PC-3 (cell line): ENCODE measurements around the gene UNK. TPM values are rescaled to one million over a fixed set of nuclear protein-coding genes. Genes with fewer than 3 reads are reported as not detected.

Experiments used
- ATAC-seq: fragments of 200-7000 bp; cut with Tn5 transposase; 2 replicates; pipeline ENCODE4 v1.9.1; 2020; ENCODE audit warnings: mild to moderate bottlenecking, moderate library complexity
- BruUV-seq: library from RNA; stranded (reverse); fragments of 400-500 nt; replicated peaks from 2 replicates; lab custom pipeline; 2021; lab: Mats Ljungman, UMichigan
- CTCF ChIA-PET: fragments of 300-600 bp; sonication (Branson Sonifier 250); formaldehyde crosslinking; loops from one replicate; lab custom pipeline; 2022; ENCODE audit warnings: antibody characterized with exemption; lab: Charles Lee
- POLR2A ChIA-PET: fragments of 300-600 bp; sonication (Branson Sonifier 250); formaldehyde crosslinking; loops from one replicate; lab custom pipeline; 2022; ENCODE audit warnings: antibody characterized with exemption; ENCODE audit not compliant: unreplicated experiment; lab: Charles Lee
- DNase-seq: peaks from one replicate; pipeline ENCODE4 v3.0.0-alpha.2; 2015
- H2AFZ ChIP-seq: fragments of 300-600 bp; sonication (generic); 2 replicates; pipeline ENCODE4 v1.6.0; 2016; ENCODE audit warnings: antibody characterized with exemption, low read length
- H3F3A ChIP-seq: fragments of 300-600 bp; sonication (generic); one replicate; pipeline ENCODE4 v1.6.0; 2017; ENCODE audit warnings: antibody characterized with exemption, low read length, control low read depth, mild to moderate bottlenecking; ENCODE audit not compliant: unreplicated experiment
- H3K27ac ChIP-seq: fragments of 300-600 bp; sonication (generic); 2 replicates; pipeline ENCODE4 v1.5.1; 2016; ENCODE audit warnings: mild to moderate bottlenecking, low read length
- H3K27me3 ChIP-seq: fragments of 300-600 bp; sonication (generic); 2 replicates; pipeline ENCODE4 v1.6.1; 2016; ENCODE audit warnings: low read length, mixed read lengths
- H3K36me3 ChIP-seq: fragments of 300-600 bp; sonication (generic); 2 replicates; pipeline ENCODE4 v1.6.1; 2016; ENCODE audit warnings: low read depth, mixed run types, low read length, mixed read lengths
- H3K4me1 ChIP-seq: fragments of 300-600 bp; sonication (generic); 2 replicates; pipeline ENCODE4 v1.5.1; 2016; ENCODE audit warnings: low read length; ENCODE audit not compliant: insufficient read depth
- H3K4me2 ChIP-seq: fragments of 300-600 bp; sonication (generic); 2 replicates; pipeline ENCODE4 v1.6.0; 2016; ENCODE audit warnings: low read length
- H3K4me3 ChIP-seq: fragments of 300-600 bp; sonication (generic); 2 replicates; pipeline ENCODE4 v1.5.1; 2016; ENCODE audit warnings: mild to moderate bottlenecking, low read length, mixed read lengths
- H3K79me2 ChIP-seq: fragments of 300-600 bp; sonication (generic); 2 replicates; pipeline ENCODE4 v1.6.1; 2017; ENCODE audit warnings: low read length, mixed read lengths
- H3K9ac ChIP-seq: fragments of 300-600 bp; sonication (generic); 2 replicates; pipeline ENCODE4 v1.6.0; 2016; ENCODE audit warnings: mild to moderate bottlenecking, low read length
- H3K9me2 ChIP-seq: fragments of 300-600 bp; sonication (generic); replicated peaks from 2 replicates; pipeline ENCODE4 v1.6.1; 2016; ENCODE audit warnings: mixed run types, low read length, mixed read lengths
- H3K9me3 ChIP-seq: fragments of 300-600 bp; sonication (generic); 2 replicates; pipeline ENCODE4 v1.6.1; 2016; ENCODE audit warnings: low read length, mixed read lengths
- H4K20me1 ChIP-seq: fragments of 300-600 bp; sonication (generic); 2 replicates; pipeline ENCODE4 v1.6.1; 2016; ENCODE audit warnings: low read length, mixed read lengths
- EZH2 ChIP-seq: fragments of 300-600 bp; sonication (generic); IDR thresholded peaks from one replicate; pipeline ENCODE4 v1.6.1; 2017; ENCODE audit warnings: antibody characterized with exemption, mild to moderate bottlenecking, low read length; ENCODE audit not compliant: unreplicated experiment
- EZH2phosphoT487 ChIP-seq: fragments of 300-600 bp; sonication (generic); IDR thresholded peaks from 2 replicates; pipeline ENCODE4 v1.6.1; 2018; ENCODE audit warnings: mild to moderate bottlenecking, antibody characterized with exemption, low read length, borderline replicate concordance
- intact Hi-C: fragments of 100-400 bp; cut with micrococcal nuclease; formaldehyde crosslinking; loops from 2 replicates; pipeline ENCODE4 v1.9.0; 2023
- total RNA-seq: library from RNA; depleted of rRNA; stranded (reverse); fragments of >200 nt; gene quantifications from 2 replicates; pipeline ENCODE4 v1.2.3, GENCODE V29; 2014
- TF ChIP-seq, protein P1 (sequence below): fragments of 300-600 bp; sonication (generic); conservative IDR thresholded peaks from 2 replicates; pipeline ENCODE4 v1.5.1; 2017; ENCODE audit warnings: antibody characterized with exemption, low read depth, mild to moderate bottlenecking, low read length

UNK gene
- total RNA-seq, 1 experiment from 2014 or later = 21.8 TPM

DNA sequence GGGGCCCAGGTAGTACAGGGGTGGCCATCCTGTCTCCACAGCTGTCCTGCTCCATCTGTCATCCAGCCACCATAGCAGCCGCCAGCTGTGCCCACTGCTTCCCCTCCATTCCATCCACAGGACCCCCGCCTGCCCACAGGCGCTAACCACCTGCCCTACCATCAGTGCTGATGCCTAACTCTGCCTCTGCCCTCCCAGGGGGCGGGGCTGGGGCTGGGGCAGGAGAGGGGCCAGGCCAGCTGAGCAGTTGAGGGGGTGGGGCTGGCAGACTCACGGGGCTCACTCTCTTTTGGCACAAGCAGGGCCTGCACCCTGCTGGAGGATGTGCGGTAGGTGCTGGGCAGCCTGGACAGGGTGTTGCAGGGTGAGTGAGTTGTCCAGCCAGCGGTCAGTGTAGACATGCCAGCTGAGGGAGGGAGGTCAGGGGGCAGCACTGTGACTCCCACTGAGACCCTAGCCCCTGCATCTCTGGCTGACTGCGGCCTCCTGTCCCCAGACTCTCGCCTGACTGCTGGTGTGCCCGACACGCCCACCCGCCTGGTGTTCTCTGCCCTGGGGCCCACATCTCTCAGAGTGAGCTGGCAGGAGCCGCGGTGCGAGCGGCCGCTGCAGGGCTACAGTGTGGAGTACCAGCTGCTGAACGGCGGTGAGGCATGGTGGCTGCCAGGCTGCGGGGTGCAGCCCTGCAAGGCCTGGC lies 29.3 kb upstream of the UNK start:
- no peaks in the 10 kb centered on the region for H3F3A ChIP-seq
- H3K27ac ChIP-seq = no peak overlapping the region
- intact Hi-C loops = no loop called here
- POLR2A ChIA-PET = no interaction called here
- CTCF ChIA-PET = no interaction called here
- peaks cover 60% of the 10 kb centered on the region for H3K36me3 ChIP-seq
- TF ChIP-seq, protein P1, sequence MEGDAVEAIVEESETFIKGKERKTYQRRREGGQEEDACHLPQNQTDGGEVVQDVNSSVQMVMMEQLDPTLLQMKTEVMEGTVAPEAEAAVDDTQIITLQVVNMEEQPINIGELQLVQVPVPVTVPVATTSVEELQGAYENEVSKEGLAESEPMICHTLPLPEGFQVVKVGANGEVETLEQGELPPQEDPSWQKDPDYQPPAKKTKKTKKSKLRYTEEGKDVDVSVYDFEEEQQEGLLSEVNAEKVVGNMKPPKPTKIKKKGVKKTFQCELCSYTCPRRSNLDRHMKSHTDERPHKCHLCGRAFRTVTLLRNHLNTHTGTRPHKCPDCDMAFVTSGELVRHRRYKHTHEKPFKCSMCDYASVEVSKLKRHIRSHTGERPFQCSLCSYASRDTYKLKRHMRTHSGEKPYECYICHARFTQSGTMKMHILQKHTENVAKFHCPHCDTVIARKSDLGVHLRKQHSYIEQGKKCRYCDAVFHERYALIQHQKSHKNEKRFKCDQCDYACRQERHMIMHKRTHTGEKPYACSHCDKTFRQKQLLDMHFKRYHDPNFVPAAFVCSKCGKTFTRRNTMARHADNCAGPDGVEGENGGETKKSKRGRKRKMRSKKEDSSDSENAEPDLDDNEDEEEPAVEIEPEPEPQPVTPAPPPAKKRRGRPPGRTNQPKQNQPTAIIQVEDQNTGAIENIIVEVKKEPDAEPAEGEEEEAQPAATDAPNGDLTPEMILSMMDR = no peak
- TF ChIP-seq EZH2phosphoT487 (no peak), EZH2 (no peak)
- no peaks in the 10 kb centered on the region for H3K9me2 ChIP-seq
- no TSS peak for BruUV-seq
- no peak for DNase-seq
- no peaks in the 10 kb centered on the region for H3K79me2 ChIP-seq
- peak; percentile 35 for ATAC-seq
- no peaks in the 10 kb centered on the region for H4K20me1 ChIP-seq
- no peak overlapping the region for H2AFZ ChIP-seq
- H3K4me1 ChIP-seq = no peaks in the 10 kb centered on the region
- H3K9me3 ChIP-seq = no peaks in the 10 kb centered on the region
- no peak overlapping the region for H3K9ac ChIP-seq
- no peak overlapping the region for H3K4me3 ChIP-seq
- H3K27me3 ChIP-seq = no peaks in the 10 kb centered on the region
- no peak overlapping the region for H3K4me2 ChIP-seq

DNA sequence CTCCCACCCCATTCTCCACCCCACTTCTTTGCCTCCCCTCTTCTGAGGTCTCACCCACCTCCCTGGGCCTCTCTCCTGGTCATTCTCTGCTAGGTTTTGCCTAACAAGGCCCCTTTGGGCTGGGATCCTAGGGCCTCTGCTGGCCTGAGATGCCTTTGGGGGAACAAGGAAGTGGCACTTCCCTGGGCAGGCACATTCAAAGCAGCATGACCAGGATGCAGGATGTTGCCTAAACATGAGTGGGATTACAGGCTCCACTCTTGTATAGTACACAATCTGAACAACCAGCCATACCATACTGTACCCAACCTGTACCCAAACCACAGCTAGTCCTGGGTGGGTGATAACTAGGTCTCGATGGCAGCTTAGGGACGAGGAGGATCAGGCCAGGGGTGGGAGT lies 28.6 kb upstream of the UNK start:
- no peaks in the 10 kb centered on the region for H3K9me3 ChIP-seq
- ChIA-PET POLR2A (no interaction called here), CTCF (no interaction called here)
- H3K79me2 ChIP-seq = no peaks in the 10 kb centered on the region
- H3K9me2 ChIP-seq = no peaks in the 10 kb centered on the region
- H3K4me2 ChIP-seq = no peak overlapping the region
- no peaks in the 10 kb centered on the region for H4K20me1 ChIP-seq
- H3K27me3 ChIP-seq = no peaks in the 10 kb centered on the region
- intact Hi-C loops = no loop called here
- H3K4me3 ChIP-seq = no peak overlapping the region
- ATAC-seq = no peak
- peaks cover 54% of the 10 kb centered on the region for H3K36me3 ChIP-seq
- H2AFZ ChIP-seq = no peak overlapping the region
- no peaks in the 10 kb centered on the region for H3K4me1 ChIP-seq
- no peak for DNase-seq
- no peak for TF ChIP-seq EZH2
- TF ChIP-seq, protein P1 = no peak
- TF ChIP-seq EZH2phosphoT487 = no peak
- no TSS peak for BruUV-seq
- H3K27ac ChIP-seq = no peak overlapping the region
- no peaks in the 10 kb centered on the region for H3F3A ChIP-seq
- H3K9ac ChIP-seq = no peak overlapping the region

DNA sequence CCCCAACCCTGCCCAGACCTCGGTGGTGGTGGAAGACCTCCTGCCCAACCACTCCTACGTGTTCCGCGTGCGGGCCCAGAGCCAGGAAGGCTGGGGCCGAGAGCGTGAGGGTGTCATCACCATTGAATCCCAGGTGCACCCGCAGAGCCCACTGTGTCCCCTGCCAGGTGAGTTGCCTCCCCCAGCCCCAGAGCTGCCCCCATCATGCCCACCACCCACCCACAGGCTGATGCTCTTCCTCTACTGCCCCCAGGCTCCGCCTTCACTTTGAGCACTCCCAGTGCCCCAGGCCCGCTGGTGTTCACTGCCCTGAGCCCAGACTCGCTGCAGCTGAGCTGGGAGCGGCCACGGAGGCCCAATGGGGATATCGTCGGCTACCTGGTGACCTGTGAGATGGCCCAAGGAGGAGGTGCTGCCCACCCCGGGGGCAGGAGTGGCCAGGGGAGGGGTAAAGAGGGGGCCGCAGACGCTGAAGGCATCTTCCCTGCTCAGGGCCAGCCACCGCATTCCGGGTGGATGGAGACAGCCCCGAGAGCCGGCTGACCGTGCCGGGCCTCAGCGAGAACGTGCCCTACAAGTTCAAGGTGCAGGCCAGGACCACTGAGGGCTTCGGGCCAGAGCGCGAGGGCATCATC lies 28.0 kb upstream of the UNK start:
- Histone ChIP-seq H3K4me3 (no peak overlapping the region), H3K9me3 (no peaks in the 10 kb centered on the region), H3K36me3 (peaks cover 51% of the 10 kb centered on the region; the same call in 1 of the 2 replicates), H3K9me2 (no peaks in the 10 kb centered on the region), H3F3A (no peaks in the 10 kb centered on the region), H3K9ac (no peak overlapping the region), H3K4me1 (no peaks in the 10 kb centered on the region), H3K27me3 (no peaks in the 10 kb centered on the region), H2AFZ (no peak overlapping the region), H3K4me2 (no peak overlapping the region), H3K27ac (no peak overlapping the region), H3K79me2 (no peaks in the 10 kb centered on the region), H4K20me1 (no peaks in the 10 kb centered on the region)
- no peak for DNase-seq
- TF ChIP-seq EZH2 (no peak), EZH2phosphoT487 (no peak)
- TF ChIP-seq, protein P1 = no peak
- ATAC-seq = no peak
- POLR2A ChIA-PET = no interaction called here
- no TSS peak for BruUV-seq
- intact Hi-C loops = no loop called here
- CTCF ChIA-PET = no interaction called here
